GM23338 (cell line): ENCODE data around the gene WDR93. TPM values are rescaled to one million over a fixed set of nuclear protein-coding genes. Genes with fewer than 3 reads are reported as not detected.
A peak's percentile ranks its signal among the peaks of the same experiment; 100 is the strongest.

ENCODE experiments used
- ATAC-seq: fragments of 200-7000 bp; cut with Tn5 transposase; 3 replicates; pipeline ENCODE4 v1.9.1; 2020
- DNase-seq: peaks from one replicate; pipeline ENCODE4 v3.0.0-alpha.2; 2015; ENCODE audit warnings: low spot score
- H2AFZ ChIP-seq: fragments of 200-600 bp; sonication (generic); 2 replicates; pipeline ENCODE4 v1.8.0; 2016; ENCODE audit warnings: antibody characterized with exemption, mild to moderate bottlenecking, moderate library complexity
- H3F3A ChIP-seq: fragments of 200-600 bp; sonication (generic); replicated peaks from 2 replicates; pipeline ENCODE4 v1.8.0; 2017; ENCODE audit warnings: antibody characterized with exemption, mixed run types, low read depth
- H3K27ac ChIP-seq: fragments of 200-600 bp; sonication (generic); 2 replicates; pipeline ENCODE4 v1.6.1; 2016; ENCODE audit warnings: low read depth
- H3K27me3 ChIP-seq: fragments of 200-600 bp; sonication (generic); 2 replicates; pipeline ENCODE4 v1.8.0; 2016; ENCODE audit warnings: mild to moderate bottlenecking, mixed run types, moderate library complexity; ENCODE audit not compliant: insufficient read depth
- H3K36me3 ChIP-seq: fragments of 200-600 bp; sonication (generic); 2 replicates; pipeline ENCODE4 v1.8.0; 2016; ENCODE audit warnings: mild to moderate bottlenecking; ENCODE audit not compliant: insufficient read depth
- H3K4me1 ChIP-seq: fragments of 200-600 bp; sonication (generic); 2 replicates; pipeline ENCODE4 v1.8.0; 2016; ENCODE audit warnings: mild to moderate bottlenecking, moderate library complexity; ENCODE audit not compliant: insufficient read depth
- H3K4me2 ChIP-seq: fragments of 200-600 bp; sonication (generic); 2 replicates; pipeline ENCODE4 v1.7.1; 2017; ENCODE audit warnings: mixed run types
- H3K4me3 ChIP-seq: fragments of 200-600 bp; sonication (generic); 2 replicates; pipeline ENCODE4 v1.6.1; 2016; ENCODE audit warnings: mixed run types
- H3K79me2 ChIP-seq: fragments of 200-600 bp; sonication (generic); replicated peaks from 2 replicates; pipeline ENCODE4 v1.8.0; 2017; ENCODE audit warnings: mild to moderate bottlenecking; ENCODE audit not compliant: insufficient read depth
- H3K9me2 ChIP-seq: fragments of 200-600 bp; sonication (generic); 2 replicates; pipeline ENCODE4 v1.8.0; 2017; ENCODE audit not compliant: insufficient read depth
- H4K20me1 ChIP-seq: fragments of 200-600 bp; sonication (generic); replicated peaks from 2 replicates; pipeline ENCODE4 v1.8.0; 2017; ENCODE audit warnings: mild to moderate bottlenecking; ENCODE audit not compliant: insufficient read depth
- H3K27ac Mint-ChIP-seq: 2 replicates; pipeline ENCODE4 v1.8.0; 2020; ENCODE audit warnings: inconsistent platforms, mild to moderate bottlenecking, moderate library complexity, mixed read lengths
- H3K27me3 Mint-ChIP-seq: 3 replicates; pipeline ENCODE4 v1.8.0; 2022; ENCODE audit warnings: low read depth, mild to moderate bottlenecking, moderate library complexity, mixed read lengths, inconsistent platforms; ENCODE audit not compliant: insufficient read depth, poor library complexity
- H3K36me3 Mint-ChIP-seq: 3 replicates; pipeline ENCODE4 v1.8.0; 2021; ENCODE audit warnings: low read depth, mild to moderate bottlenecking, inconsistent platforms, moderate library complexity, mixed read lengths
- H3K4me1 Mint-ChIP-seq: 3 replicates; pipeline ENCODE4 v1.8.0; 2020; ENCODE audit warnings: mild to moderate bottlenecking, inconsistent platforms, mixed read lengths
- H3K4me3 Mint-ChIP-seq: 3 replicates; pipeline ENCODE4 v1.8.0; 2021; ENCODE audit warnings: moderate library complexity, mild to moderate bottlenecking, inconsistent platforms, mixed read lengths
- H3K9me3 Mint-ChIP-seq: 3 replicates; pipeline ENCODE4 v1.8.0; 2020; ENCODE audit warnings: moderate library complexity, mild to moderate bottlenecking, inconsistent platforms, mixed read lengths
- CREB1 ChIP-seq: fragments of 250-450 bp; sonication (Bioruptor Pico); IDR thresholded peaks from 2 replicates; pipeline ENCODE4 v1.5.0; 2020; ENCODE audit warnings: low read depth, mild to moderate bottlenecking, moderate library complexity
- CTCF ChIP-seq, 2 experiments: fragments of 200-600 bp in 1 of 2; sonication (generic) in 1 of 2; conservative IDR thresholded peaks; 2 replicates each; pipeline versions ENCODE4 v1.5.1 to v1.6.1; 2016 to 2017; ENCODE audit warnings: antibody characterized with exemption in 2 of 2, low read depth in 2 of 2, mild to moderate bottlenecking in 2 of 2, moderate library complexity in 1 of 2
- ETS1 ChIP-seq: IDR thresholded peaks from 2 replicates; pipeline ENCODE4 v1.6.1; 2016; ENCODE audit warnings: antibody characterized with exemption
- EZH2 ChIP-seq: fragments of 200-600 bp; sonication (generic); IDR thresholded peaks from one replicate; pipeline ENCODE4 v1.8.0; 2017; ENCODE audit warnings: antibody characterized with exemption, mild to moderate bottlenecking, low read depth; ENCODE audit not compliant: unreplicated experiment
- EZH2phosphoT487 ChIP-seq: fragments of 200-600 bp; sonication (generic); IDR thresholded peaks from one replicate; pipeline ENCODE4 v1.8.1; 2018; ENCODE audit warnings: antibody characterized with exemption; ENCODE audit not compliant: unreplicated experiment
- JUNB ChIP-seq: IDR thresholded peaks from one replicate; pipeline ENCODE4 v1.6.1; 2016; ENCODE audit warnings: antibody characterized with exemption; ENCODE audit not compliant: unreplicated experiment
- NANOG ChIP-seq: IDR thresholded peaks from 2 replicates; pipeline ENCODE4 v1.6.1; 2016; ENCODE audit warnings: antibody characterized with exemption, borderline replicate concordance
- POLR2AphosphoS5 ChIP-seq: IDR thresholded peaks from 2 replicates; pipeline ENCODE4 v1.6.1; 2016; ENCODE audit warnings: antibody characterized with exemption, low read depth
- REST ChIP-seq: IDR thresholded peaks from one replicate; pipeline ENCODE4 v1.6.1; 2018; ENCODE audit warnings: antibody characterized with exemption; ENCODE audit not compliant: unreplicated experiment
- STAT1 ChIP-seq: IDR thresholded peaks from one replicate; pipeline ENCODE4 v1.6.1; 2016; ENCODE audit warnings: antibody characterized with exemption; ENCODE audit not compliant: unreplicated experiment
- ZNF114 ChIP-seq: fragments of 250-450 bp; sonication (Bioruptor Pico); IDR thresholded peaks from 2 replicates; pipeline ENCODE4 v1.5.0; 2020; ENCODE audit warnings: mild to moderate bottlenecking, moderate library complexity
- ZNF331 ChIP-seq: fragments of 250-450 bp; sonication (Bioruptor Pico); IDR thresholded peaks from 2 replicates; pipeline ENCODE4 v1.5.0; 2020; ENCODE audit warnings: low read depth, mild to moderate bottlenecking, moderate library complexity
- ZNF462 ChIP-seq: fragments of 250-450 bp; sonication (Bioruptor Pico); IDR thresholded peaks from 2 replicates; pipeline ENCODE4 v1.5.0; 2020; ENCODE audit warnings: mild to moderate bottlenecking, moderate library complexity
- polyA plus RNA-seq: library from polyadenylated mRNA; unstranded; fragments of >200 nt; fragmentation: Nextera tagmentation; extraction: Ambion mirVana; gene quantifications from 2 replicates; pipeline ENCODE4 v1.2.1, GENCODE V29; 2016
- total RNA-seq: library from RNA; depleted of rRNA; stranded (reverse); fragments of >200 nt; shearing (Covaris generic); gene quantifications from 2 replicates; pipeline ENCODE4 v1.2.3, GENCODE V29; 2014

WDR93 gene
- total and polyA plus RNA-seq, 2 experiments from 2014 or later: 0.14 TPM; not detected in 1

- DNase-seq: peak; percentile 40
- Mint-ChIP-seq H3K27me3 (peaks cover 24% of the 10 kb centered on the region), H3K4me3 (peak overlapping the region; percentile 50), H3K9me3 (no peaks in the 10 kb centered on the region), H3K27ac (no peak overlapping the region), H3K4me1 (peaks cover 3% of the 10 kb centered on the region), H3K36me3 (no peaks in the 10 kb centered on the region)
- Histone ChIP-seq H3F3A (no peaks in the 10 kb centered on the region), H3K27ac (no peak overlapping the region), H3K4me1 (peaks cover 3% of the 10 kb centered on the region; the same call in 1 of the 2 replicates), H2AFZ (peak overlapping the region; percentile 97), H3K27me3 (peaks cover 40% of the 10 kb centered on the region), H3K9me2 (no peaks in the 10 kb centered on the region), H3K79me2 (no peaks in the 10 kb centered on the region), H3K4me3 (peak overlapping the region; percentile 55), H3K4me2 (peak overlapping the region; percentile 81), H3K36me3 (no peaks in the 10 kb centered on the region), H4K20me1 (no peaks in the 10 kb centered on the region)
- no peak for TF ChIP-seq ZNF462 (CRISPR knock-in tag)
- TF ChIP-seq ZNF114 (CRISPR knock-in tag): no peak
- TF ChIP-seq EZH2phosphoT487: no peak
- no peak for TF ChIP-seq STAT1
- no peak for TF ChIP-seq ZNF331 (CRISPR knock-in tag)
- TF ChIP-seq JUNB: no peak
- TF ChIP-seq CREB1 (CRISPR knock-in tag): no peak
- no peak for TF ChIP-seq ETS1
- no peak for TF ChIP-seq POLR2AphosphoS5
- no peak for TF ChIP-seq REST
- TF ChIP-seq NANOG: no peak
- no peak for TF ChIP-seq CTCF (conservative IDR thresholded peaks at IDR 0.05; ENCODE audit: low read depth in 2 of 2)
- TF ChIP-seq EZH2: no peak
- peak; percentile 47 for ATAC-seq
These were observed 86.6 kb downstream of the WDR93 start for GRCh38 chr15:89777073-89777751.
